Nephron progenitor cell (in vitro differentiated cells): ENCODE results near the gene YTHDF2.
A peak's percentile ranks its signal among the peaks of the same experiment; 100 is the strongest.
"Not testable (repeated sequence)": the region's sequence is repeated elsewhere in the genome, so short reads cannot be mapped to it uniquely, and the experiment has no call there.

Source experiments
- DNase-seq: peaks from one replicate; pipeline ENCODE4 v3.0.0; 2021
- H3K27ac Mint-ChIP-seq: 2 replicates; pipeline ENCODE4 v1.8.0; 2021; ENCODE audit warnings: mild to moderate bottlenecking, moderate library complexity, mixed read lengths
- H3K27me3 Mint-ChIP-seq: 2 replicates; pipeline ENCODE4 v1.8.0; 2021; ENCODE audit warnings: mild to moderate bottlenecking, low read depth, mixed read lengths; ENCODE audit not compliant: poor library complexity
- H3K36me3 Mint-ChIP-seq: 2 replicates; pipeline ENCODE4 v1.8.0; 2021; ENCODE audit warnings: low read depth, mixed read lengths
- H3K4me1 Mint-ChIP-seq: 2 replicates; pipeline ENCODE4 v1.8.0; 2021; ENCODE audit warnings: mixed read lengths
- H3K4me3 Mint-ChIP-seq: 2 replicates; pipeline ENCODE4 v1.8.0; 2021; ENCODE audit warnings: mild to moderate bottlenecking, moderate library complexity, mixed read lengths
- H3K9me3 Mint-ChIP-seq: 2 replicates; pipeline ENCODE4 v1.8.0; 2021; ENCODE audit warnings: mild to moderate bottlenecking, moderate library complexity, mixed read lengths
- CTCF ChIP-seq: fragments of 200-600 bp; sonication (generic); IDR thresholded peaks from 2 replicates; pipeline ENCODE4 v1.5.0; 2021; ENCODE audit warnings: antibody characterized with exemption

The YTHDF2 gene

GRCh38 chr1:28781305-28781704 is 44.6 kb downstream of the YTHDF2 start:
- Mint-ChIP-seq H3K4me1 (peaks cover 31% of the 10 kb centered on the region), H3K4me3 (no peak overlapping the region), H3K27me3 (peaks cover 7% of the 10 kb centered on the region), H3K9me3 (no peaks in the 10 kb centered on the region), H3K27ac (no peak overlapping the region), H3K36me3 (peaks cover 2% of the 10 kb centered on the region)
- DNase-seq = no peak
- TF ChIP-seq CTCF = no peak

GRCh38 chr1:28782011-28782410 is 45.3 kb downstream of the YTHDF2 start:
- Mint-ChIP-seq H3K27ac (peak overlapping the region; percentile 36), H3K36me3 (no peaks in the 10 kb centered on the region), H3K9me3 (no peaks in the 10 kb centered on the region), H3K27me3 (peaks cover 7% of the 10 kb centered on the region), H3K4me1 (peaks cover 31% of the 10 kb centered on the region), H3K4me3 (no peak overlapping the region)
- TF ChIP-seq CTCF = no peak
- DNase-seq = no peak

- Mint-ChIP-seq H3K27ac (no peak overlapping the region), H3K9me3 (no peaks in the 10 kb centered on the region), H3K4me3 (no peak overlapping the region), H3K4me1 (peaks cover 31% of the 10 kb centered on the region), H3K27me3 (peaks cover 7% of the 10 kb centered on the region), H3K36me3 (no peaks in the 10 kb centered on the region)
- no peak for TF ChIP-seq CTCF
- no peak for DNase-seq
These were observed 46.6 kb downstream of the YTHDF2 start for GRCh38 chr1:28783363-28783762.

- Mint-ChIP-seq H3K4me3 (no peak overlapping the region), H3K27me3 (peaks cover 13% of the 10 kb centered on the region), H3K4me1 (peaks cover 28% of the 10 kb centered on the region), H3K9me3 (no peaks in the 10 kb centered on the region), H3K36me3 (no peaks in the 10 kb centered on the region), H3K27ac (no peak overlapping the region)
- DNase-seq = no peak
- TF ChIP-seq CTCF = no peak
These were observed 52.7 kb downstream of the YTHDF2 start for GRCh38 chr1:28789412-28789811.

GRCh38 chr1:28789816-28790215 is 53.1 kb downstream of the YTHDF2 start:
- no peak overlapping the region for H3K4me3 Mint-ChIP-seq
- H3K27ac Mint-ChIP-seq = no peak overlapping the region
- no peak for TF ChIP-seq CTCF
- no peaks in the 10 kb centered on the region for H3K36me3 Mint-ChIP-seq
- H3K9me3 Mint-ChIP-seq = no peaks in the 10 kb centered on the region
- DNase-seq = no peak
- H3K27me3 Mint-ChIP-seq = peaks cover 13% of the 10 kb centered on the region
- H3K4me1 Mint-ChIP-seq = peaks cover 28% of the 10 kb centered on the region

GRCh38 chr1:28790377-28791035 is 53.8 kb downstream of the YTHDF2 start:
- Mint-ChIP-seq H3K27ac (no peak overlapping the region), H3K4me1 (peaks cover 21% of the 10 kb centered on the region)

GRCh38 chr1:28791929-28792328 is 55.2 kb downstream of the YTHDF2 start:
- not testable (repeated sequence) for H3K27me3 Mint-ChIP-seq, H3K4me3 Mint-ChIP-seq, H3K36me3 Mint-ChIP-seq, H3K9me3 Mint-ChIP-seq, H3K27ac Mint-ChIP-seq, DNase-seq
- peaks cover 25% of the 10 kb centered on the region for H3K4me1 Mint-ChIP-seq

More at GRCh38 chr1:28790377-28791035, 53.8 kb downstream of the YTHDF2 start:
- Mint-ChIP-seq H3K4me3 (no peak overlapping the region), H3K36me3 (no peaks in the 10 kb centered on the region), H3K9me3 (no peaks in the 10 kb centered on the region), H3K27me3 (peaks cover 9% of the 10 kb centered on the region)
- TF ChIP-seq CTCF = no peak
- no peak for DNase-seq
